LoVo (cell line): ENCODE measurements around the gene NEK6.

Source experiments
- DNase-seq: peaks from one replicate; pipeline ENCODE4 v3.0.0-alpha.2; 2016; ENCODE audit warnings: low spot score

The NEK6 gene

DNA sequence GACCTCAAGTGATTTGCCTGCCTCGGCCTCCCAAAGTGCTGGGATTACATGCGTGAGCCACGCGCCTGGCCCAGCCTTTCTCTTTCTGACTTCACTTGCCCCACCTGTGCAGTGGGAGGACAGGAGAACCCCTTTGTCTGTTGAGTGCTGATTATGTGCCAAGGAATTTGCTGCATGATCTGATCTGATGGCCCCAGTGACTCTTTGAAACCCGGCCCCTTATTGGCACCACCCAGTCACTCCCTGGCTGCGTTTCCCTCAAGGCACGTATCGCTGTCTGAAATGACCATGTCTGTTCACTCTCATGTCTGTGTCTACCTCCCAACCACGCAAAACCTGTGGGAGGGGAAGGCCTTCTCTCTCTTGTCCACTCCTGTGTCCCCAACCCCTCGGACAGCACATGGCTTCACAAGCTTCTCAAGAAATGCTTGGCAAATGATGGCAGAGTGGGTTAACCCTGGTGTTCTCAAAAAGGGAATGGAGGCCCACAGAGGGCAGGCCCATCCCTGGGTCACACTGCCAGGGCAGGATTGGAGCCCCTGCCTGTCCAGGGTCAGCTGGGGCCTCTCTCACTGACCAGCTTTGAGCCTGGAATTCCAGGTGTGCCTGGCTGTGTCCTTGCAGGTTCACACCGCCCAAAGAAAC, 21.9 kb downstream of the NEK6 start:
- DNase-seq: no peak

- DNase-seq: no peak
Measured at GRCh38 chr9:124280176-124280691, 22.5 kb downstream of the NEK6 start.

GRCh38 chr9:124281931-124282371, 24.2 kb downstream of the NEK6 start:
- no peak for DNase-seq

DNA sequence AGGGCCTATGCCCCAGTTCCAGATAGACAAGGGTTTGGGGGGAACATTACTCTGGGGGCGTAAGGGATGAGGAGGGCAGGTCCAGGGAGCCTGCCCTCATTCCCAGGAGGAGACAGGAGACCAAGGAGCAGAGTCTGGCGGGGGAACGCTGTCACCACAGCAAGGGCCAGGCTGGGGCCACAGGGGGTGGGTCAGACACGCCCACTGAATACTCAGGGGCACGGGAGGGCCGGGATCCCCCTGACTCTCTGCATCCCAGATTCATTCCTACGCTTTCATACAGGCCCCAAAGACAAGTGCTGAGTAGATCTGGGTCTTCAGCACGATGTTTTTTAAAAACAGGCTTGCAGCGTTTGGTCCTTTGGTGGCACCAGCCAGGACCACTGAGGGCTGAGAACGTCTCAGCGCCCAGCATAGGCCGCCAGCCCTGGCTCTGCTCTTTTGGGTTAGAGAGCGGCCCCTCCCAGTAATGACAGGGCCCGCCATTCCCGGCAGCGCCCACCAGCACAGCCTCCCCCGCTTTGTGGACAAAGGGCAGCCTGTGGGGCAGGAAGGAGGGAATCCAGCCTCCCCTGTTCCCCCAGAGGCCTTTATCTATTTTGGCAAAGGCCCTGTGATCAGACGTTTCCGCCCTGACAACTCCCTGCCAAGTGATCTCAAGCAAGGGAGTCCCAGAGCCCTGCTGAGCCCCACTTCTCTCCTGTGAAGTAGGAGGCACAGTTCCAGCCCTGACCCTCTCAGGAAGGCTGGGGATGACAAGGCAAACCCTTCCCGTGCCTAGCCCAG, 24.9 kb downstream of the NEK6 start:
- no peak for DNase-seq

DNA sequence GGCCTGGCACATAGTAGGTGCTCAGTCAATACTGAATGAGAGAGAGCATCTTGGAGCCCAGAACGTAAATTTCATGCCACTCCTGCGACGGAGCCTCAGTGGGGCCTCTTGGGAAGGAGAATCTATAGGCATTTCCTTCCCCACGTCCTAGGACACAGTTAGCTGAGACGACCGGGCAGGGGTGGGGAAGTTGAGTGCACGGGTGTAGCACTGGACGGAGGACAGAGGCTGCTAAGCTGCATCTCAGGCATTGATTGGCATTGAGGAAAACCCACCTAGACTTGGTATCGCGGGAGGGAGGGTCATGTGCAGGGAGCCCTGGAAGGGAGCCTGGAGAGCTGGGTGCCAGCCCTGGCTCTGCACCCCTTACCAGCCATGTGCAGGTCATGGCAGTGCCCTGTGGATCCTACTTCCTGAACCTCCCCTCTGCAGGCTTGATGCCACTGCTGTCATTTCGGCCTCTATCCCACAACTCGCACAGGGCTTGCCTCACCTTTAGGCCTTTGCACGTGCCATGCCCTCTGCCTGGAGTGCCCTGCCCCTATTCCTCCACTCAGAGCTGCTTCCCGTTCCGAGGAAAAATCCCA, 25.6 kb downstream of the NEK6 start:
- DNase-seq: no peak

- DNase-seq: no peak
Measured at GRCh38 chr9:124284237-124284831, 26.6 kb downstream of the NEK6 start.

- no peak for DNase-seq
Measured at GRCh38 chr9:124284940-124285441, 27.2 kb downstream of the NEK6 start.

- no peak for DNase-seq
Measured at GRCh38 chr9:124285490-124285889, 27.7 kb downstream of the NEK6 start.

DNA sequence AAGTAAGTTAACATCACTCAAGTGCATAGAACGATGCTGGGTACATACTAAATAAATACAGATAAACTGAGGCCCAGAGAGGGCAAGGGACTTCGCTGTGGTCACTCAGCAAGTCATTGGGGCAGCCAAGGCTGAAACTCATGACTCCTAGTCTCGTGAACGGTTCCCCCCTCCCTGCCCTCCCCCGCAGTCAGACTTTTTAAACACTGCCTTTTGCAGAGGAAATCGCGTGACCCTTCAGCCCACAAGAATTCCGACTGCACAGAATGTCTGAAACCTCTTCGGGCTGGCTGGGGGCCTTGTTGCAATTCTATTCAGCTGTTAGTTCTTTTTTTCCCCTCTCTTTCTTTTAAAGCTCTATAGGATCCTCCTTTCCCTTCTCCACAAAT, 28.1 kb downstream of the NEK6 start:
- no peak for DNase-seq

- no peak for DNase-seq
Measured at GRCh38 chr9:124286292-124286931, 28.7 kb downstream of the NEK6 start.

DNA sequence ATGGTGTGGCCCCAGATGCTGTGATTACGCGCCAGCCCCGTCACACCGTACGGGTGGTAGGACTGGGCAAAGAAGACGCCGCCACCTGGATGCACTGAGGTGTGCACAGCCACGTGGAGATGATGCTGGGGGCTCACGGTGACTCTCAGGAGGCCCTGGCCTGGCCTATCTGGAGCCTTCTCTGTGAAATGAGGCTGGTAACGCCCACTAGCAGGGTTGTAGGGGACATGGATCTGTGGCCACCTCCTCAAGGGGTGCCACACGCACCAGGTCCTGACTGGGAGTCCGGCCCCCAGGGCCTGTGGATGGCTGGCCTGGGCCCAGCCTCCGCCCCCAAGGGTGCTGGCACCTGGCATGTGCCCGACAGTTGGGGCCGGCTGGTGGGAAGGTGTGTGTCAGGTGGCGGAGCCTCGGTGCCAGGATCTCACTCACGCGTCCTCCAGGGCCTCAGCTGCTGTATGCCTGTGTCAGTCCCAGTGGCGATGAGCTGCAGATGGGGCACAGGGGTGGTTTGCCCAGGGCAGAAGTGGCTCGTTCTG, 32.4 kb downstream of the NEK6 start:
- no peak for DNase-seq

GRCh38 chr9:124290743-124291554, 33.2 kb downstream of the NEK6 start:
- DNase-seq: no peak

DNA sequence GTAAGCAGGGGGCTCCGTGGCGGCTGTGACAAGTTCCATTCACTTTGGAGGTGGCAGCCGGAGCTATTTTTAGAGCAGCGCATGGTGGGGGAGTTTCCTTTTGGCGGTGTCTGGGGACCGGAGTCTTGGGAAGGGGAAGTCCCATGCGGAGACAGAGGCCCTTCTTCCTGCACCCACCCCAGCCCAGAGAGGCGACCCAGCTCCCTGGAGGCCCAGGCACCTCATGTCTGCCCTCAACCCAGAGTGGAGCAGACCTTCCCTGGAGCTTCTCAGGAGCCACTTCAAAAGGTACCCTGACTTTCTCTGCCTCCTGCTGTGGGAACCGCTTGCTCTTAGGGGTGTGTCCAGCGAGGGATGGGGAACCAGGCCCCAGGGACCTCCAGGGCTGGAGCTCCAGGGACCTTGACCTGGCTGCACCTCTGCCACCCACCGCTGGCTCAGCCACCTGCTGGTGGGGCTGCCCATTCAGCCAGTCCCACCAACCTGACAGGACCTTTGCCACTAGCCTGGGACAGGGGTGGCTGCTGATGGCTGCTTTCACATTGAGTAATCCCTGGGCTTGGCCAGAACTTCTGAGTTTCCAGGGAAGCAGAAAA, 34.1 kb downstream of the NEK6 start:
- DNase-seq: no peak

GRCh38 chr9:124292696-124293593, 35.2 kb downstream of the NEK6 start:
- DNase-seq: no peak

DNA sequence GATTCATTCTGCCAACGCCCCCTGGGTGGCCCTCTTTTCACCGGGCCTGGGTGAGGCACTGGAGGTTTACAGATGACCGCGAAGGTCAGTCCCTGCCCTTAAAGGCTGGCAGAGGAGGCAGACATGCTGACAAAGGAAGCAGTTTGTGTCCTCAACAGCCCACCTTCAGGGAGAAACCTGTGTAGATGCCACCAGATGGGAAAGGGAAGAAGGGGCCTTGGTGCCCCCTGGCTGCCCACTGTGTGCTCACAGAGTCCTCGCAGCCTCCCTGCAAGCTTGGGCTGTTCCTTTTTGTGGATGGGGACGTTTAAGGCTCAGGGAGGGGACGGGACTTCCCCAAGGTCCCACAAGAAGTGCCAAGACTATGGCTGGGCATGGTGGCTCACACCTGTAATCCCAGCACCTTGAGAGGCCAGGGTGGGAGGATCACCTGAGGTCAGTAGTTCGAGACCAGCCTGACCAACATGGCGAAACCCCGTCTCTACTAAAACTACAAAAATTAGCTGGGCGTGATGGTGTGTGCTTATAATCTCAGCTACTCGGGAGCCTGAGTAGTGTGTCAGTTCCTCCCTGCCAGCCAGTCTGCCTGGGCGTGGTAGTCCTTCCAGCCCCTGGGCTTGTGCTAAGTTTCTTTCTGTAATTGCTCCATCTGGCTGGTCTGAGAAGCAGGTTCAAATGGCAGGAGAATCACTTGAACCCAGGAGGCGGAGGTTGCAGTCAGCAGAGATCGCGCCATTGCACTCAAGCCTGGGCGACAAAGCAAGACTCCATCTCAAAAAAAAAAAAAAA, 36.2 kb downstream of the NEK6 start:
- DNase-seq: no peak

- no peak for DNase-seq
Measured at GRCh38 chr9:124295159-124295794, 37.5 kb downstream of the NEK6 start.

DNA sequence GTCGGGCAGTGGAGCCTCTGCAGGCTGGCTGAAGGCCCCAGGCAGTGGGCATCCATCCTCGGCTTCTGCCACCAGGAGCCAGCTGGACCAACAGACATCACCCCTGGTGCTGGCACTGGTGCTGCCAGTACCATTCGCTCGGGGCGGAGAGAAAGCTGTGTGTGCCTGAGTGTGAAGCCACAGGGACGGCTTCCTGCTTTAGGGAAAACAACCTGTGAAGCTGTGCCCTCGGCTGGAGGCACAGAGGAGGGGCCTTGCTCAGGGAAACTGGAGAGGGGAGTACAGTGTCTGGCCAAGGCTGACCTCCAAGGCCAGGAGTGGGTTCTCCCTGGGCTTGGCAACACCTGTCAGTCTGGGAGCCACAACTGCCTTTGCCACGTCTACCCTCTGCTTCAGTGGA, 38.3 kb downstream of the NEK6 start:
- DNase-seq: no peak
